RWPE2 (cell line): ENCODE results near the gene TUBGCP3.
"Not testable (repeated sequence)": the region's sequence is repeated elsewhere in the genome, so short reads cannot be mapped to it uniquely, and the experiment has no call there.

Source experiments
- ATAC-seq: fragments of 200-7000 bp; cut with Tn5 transposase; 3 replicates; pipeline ENCODE4 v1.9.1; 2021; ENCODE audit warnings: low read depth
- DNase-seq: peaks from one replicate; pipeline ENCODE4 v3.0.0-alpha.2; 2020; ENCODE audit warnings: low spot score
- H3K27ac ChIP-seq: fragments of 450-650 bp; 2 replicates; pipeline ENCODE4 v1.5.1; 2017; ENCODE audit warnings: mild to moderate bottlenecking; ENCODE audit not compliant: poor library complexity, severe bottlenecking
- H3K27me3 ChIP-seq: fragments of 250-450 bp; sonication (Bioruptor Pico); 2 replicates; pipeline ENCODE4 v1.5.1; 2021; ENCODE audit warnings: mild to moderate bottlenecking, moderate library complexity; ENCODE audit not compliant: insufficient read depth, poor library complexity, severe bottlenecking
- H3K36me3 ChIP-seq: fragments of 250-450 bp; sonication (Bioruptor Pico); 2 replicates; pipeline ENCODE4 v1.5.1; 2020; ENCODE audit warnings: low read depth, mild to moderate bottlenecking, moderate library complexity
- H3K4me1 ChIP-seq: fragments of 250-450 bp; sonication (Bioruptor Pico); 2 replicates; pipeline ENCODE4 v1.5.1; 2021; ENCODE audit warnings: mild to moderate bottlenecking, moderate library complexity; ENCODE audit not compliant: insufficient read depth, poor library complexity, severe bottlenecking
- H3K4me3 ChIP-seq: fragments of 250-450 bp; sonication (Bioruptor Pico); 2 replicates; pipeline ENCODE4 v1.5.1; 2021; ENCODE audit warnings: mild to moderate bottlenecking, moderate library complexity; ENCODE audit not compliant: severe bottlenecking
- H3K9me3 ChIP-seq: fragments of 250-450 bp; sonication (Bioruptor Pico); 2 replicates; pipeline ENCODE4 v1.5.1; 2021; ENCODE audit warnings: mild to moderate bottlenecking, moderate library complexity; ENCODE audit not compliant: severe bottlenecking
- CTCF ChIP-seq: fragments of 450-650 bp; IDR thresholded peaks from one replicate; pipeline ENCODE4 v1.5.1; 2017; ENCODE audit warnings: mild to moderate bottlenecking, moderate library complexity; ENCODE audit not compliant: poor library complexity, severe bottlenecking

The TUBGCP3 gene

DNA sequence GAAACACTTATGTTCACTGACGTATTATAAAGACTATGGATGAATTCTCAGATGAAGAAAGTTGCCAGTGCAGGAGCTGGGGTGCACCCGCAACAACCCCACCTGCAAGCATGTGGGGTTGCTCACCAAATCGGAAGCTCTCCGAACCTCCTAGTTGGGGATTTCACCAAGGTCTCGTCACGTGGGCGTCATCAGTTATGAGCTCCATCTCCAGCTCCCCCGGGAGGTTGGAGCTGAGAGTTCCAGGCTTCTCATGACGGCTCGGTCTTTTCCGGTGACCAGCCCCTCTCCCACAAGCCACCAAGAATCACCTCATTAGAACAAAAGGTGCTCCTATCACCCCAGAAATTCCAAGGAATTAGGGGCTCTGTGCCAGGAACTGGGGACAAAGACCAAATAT is 46.1 kb upstream of the TUBGCP3 start:
- Histone ChIP-seq H3K4me3 (no peak overlapping the region), H3K4me1 (no peaks in the 10 kb centered on the region), H3K27ac (no peak overlapping the region), H3K9me3 (no peaks in the 10 kb centered on the region), H3K27me3 (peaks cover 38% of the 10 kb centered on the region), H3K36me3 (no peaks in the 10 kb centered on the region)
- ATAC-seq (no peak), DNase-seq (no peak)
- TF ChIP-seq CTCF = no peak

DNA sequence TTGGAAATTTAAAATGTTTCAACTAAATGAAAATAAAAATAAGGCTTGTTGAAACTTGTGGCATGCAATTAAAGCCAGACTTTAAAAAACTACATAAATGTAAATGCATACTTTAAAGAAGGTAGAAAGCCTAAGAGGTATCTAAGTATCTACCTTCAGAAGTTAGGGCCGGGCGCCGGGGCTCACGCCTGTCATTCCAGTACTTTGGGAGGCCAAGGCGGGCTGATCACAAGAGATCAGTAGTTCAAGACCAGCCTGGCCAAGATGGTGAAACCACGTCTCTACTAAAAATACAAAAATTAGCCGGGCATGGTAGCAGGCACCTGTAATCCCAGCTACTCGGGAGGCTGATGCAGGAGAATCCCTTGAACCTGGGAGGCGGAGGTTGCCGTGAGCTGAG is 42.3 kb upstream of the TUBGCP3 start:
- not testable (repeated sequence) for ATAC-seq, H3K9me3 ChIP-seq

GRCh38 chr13:112629161-112629560 is 41.2 kb upstream of the TUBGCP3 start:
- no peak for ATAC-seq
- DNase-seq = no peak
- H3K36me3 ChIP-seq = no peaks in the 10 kb centered on the region
- H3K4me3 ChIP-seq = no peak overlapping the region
- peaks cover 2% of the 10 kb centered on the region for H3K27me3 ChIP-seq
- H3K4me1 ChIP-seq = no peaks in the 10 kb centered on the region
- no peaks in the 10 kb centered on the region for H3K9me3 ChIP-seq
- no peak overlapping the region for H3K27ac ChIP-seq
- no peak for TF ChIP-seq CTCF

More for the DNA sequence above, 42.3 kb upstream of the TUBGCP3 start:
- H3K4me1 ChIP-seq, H3K36me3 ChIP-seq, H3K4me3 ChIP-seq, H3K27ac ChIP-seq, DNase-seq: not testable (repeated sequence)
- peaks cover 13% of the 10 kb centered on the region for H3K27me3 ChIP-seq

DNA sequence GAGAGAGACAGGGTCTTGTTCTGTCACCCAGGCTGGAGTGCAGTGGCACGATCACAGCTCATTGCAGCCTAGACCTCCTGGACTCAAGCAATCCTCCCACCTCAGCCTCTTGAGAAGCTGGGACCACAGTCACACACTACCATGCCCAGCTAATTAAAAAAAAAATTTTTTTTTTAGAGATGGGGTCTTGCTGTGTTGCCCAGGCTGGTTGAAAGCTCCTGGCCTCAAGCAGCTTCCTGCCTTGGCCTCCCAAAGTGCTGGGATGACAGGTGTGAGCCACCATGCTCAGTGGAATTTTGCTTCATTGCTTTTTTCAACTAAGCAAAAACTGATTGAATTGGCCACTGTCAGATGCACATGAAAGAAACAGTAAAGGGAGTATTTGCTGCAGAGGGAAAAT is 39.7 kb upstream of the TUBGCP3 start:
- H3K9me3 ChIP-seq, DNase-seq, H3K36me3 ChIP-seq, ATAC-seq, H3K27me3 ChIP-seq, H3K4me1 ChIP-seq, H3K4me3 ChIP-seq, H3K27ac ChIP-seq: not testable (repeated sequence)

GRCh38 chr13:112627161-112627560 is 39.2 kb upstream of the TUBGCP3 start:
- H3K27me3 ChIP-seq = peaks cover 9% of the 10 kb centered on the region
- H3K27ac ChIP-seq = no peak overlapping the region
- no peak for ATAC-seq
- H3K36me3 ChIP-seq = no peaks in the 10 kb centered on the region
- H3K4me3 ChIP-seq = no peak overlapping the region
- H3K4me1 ChIP-seq = no peaks in the 10 kb centered on the region
- DNase-seq = no peak
- TF ChIP-seq CTCF = no peak
- no peaks in the 10 kb centered on the region for H3K9me3 ChIP-seq

GRCh38 chr13:112626761-112627160 is 38.8 kb upstream of the TUBGCP3 start:
- Histone ChIP-seq H3K27ac (no peak overlapping the region), H3K36me3 (no peaks in the 10 kb centered on the region), H3K4me3 (no peak overlapping the region), H3K9me3 (no peaks in the 10 kb centered on the region), H3K4me1 (no peaks in the 10 kb centered on the region), H3K27me3 (peaks cover 9% of the 10 kb centered on the region)
- ATAC-seq = no peak
- DNase-seq = no peak
- TF ChIP-seq CTCF = no peak
